Stimulated activated CD4-positive, alpha-beta T cell treated with anti-CD3 and anti-CD28 coated beads, Interleukin-12 subunit alpha, Interleukin-12 subunit beta, amount 100 ng/mL, for 24 hours (primary cell): ENCODE data around the gene HAS3.
A peak's percentile ranks its signal among the peaks of the same experiment; 100 is the strongest.

Experiments used
- DNase-seq, 2 experiments: peaks; one replicate each; pipeline ENCODE4 v3.0.0-alpha.2; 2020; ENCODE audit warnings: low read depth in 2 of 2

The HAS3 gene

DNA sequence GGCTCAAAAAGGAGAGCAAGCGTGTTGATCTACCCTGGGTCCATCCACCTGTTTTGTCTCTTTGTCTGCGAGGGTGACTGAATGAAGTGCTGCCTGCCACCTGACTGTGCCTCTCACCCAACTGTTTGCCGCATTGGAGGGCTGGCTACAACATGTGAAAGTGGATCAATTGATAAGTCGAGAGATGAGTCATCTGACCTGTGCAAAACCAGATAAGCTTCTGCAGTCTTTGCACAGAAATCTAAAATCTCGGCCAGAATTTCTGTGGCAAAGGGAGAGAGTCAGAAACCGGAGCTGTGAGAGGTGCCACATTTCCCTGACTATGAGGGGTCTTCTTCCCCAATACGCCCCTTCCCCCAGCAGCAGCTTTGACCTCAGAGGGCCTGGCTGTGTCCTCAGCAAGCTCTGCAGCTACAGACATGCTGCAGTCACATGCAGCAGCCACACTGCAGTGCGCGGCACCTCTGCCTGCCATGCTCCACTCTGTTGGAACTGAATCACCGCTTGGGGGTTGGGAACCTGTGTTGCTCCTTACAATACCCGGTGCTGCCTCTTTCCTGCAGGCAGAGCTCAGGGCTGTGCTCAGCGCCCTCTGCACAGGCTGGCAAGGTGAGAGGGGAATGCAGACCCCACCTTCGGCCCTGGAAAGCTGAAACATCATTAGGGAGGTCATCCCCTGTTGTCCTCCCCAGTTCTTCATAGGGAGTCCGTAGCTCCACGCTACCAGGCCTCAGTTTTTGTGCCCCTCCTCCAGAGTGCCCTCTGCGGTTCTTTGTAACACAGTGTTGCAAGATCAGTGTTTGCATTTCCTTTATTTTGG, 16.2 kb upstream of the HAS3 start:
- DNase-seq: peak in 1 of 2 experiments; percentile 17

DNA sequence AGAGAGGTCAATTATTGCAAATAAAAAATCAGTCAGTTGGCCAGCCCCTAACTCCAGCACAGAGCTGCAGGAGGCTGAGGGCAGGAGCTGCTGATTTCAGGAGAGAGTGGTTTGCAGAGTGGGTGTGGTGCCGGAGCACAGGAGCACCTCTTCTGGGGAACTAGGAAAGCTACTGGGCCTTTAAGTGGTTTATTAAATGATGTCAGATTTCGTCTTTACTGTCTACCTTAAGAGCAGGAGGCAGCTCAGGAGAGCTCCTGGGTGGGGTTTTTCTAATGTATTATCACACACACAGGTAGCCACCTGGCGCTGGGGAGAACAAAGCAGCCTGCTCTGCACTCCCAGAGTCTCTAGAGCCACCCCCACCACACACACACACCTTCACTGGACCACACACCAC, 11.5 kb upstream of the HAS3 start:
- DNase-seq: no peak

- no peak for DNase-seq
Measured at GRCh38 chr16:69094501-69094900, 11.0 kb upstream of the HAS3 start.

GRCh38 chr16:69095193-69095592, 10.3 kb upstream of the HAS3 start:
- no peak for DNase-seq

DNA sequence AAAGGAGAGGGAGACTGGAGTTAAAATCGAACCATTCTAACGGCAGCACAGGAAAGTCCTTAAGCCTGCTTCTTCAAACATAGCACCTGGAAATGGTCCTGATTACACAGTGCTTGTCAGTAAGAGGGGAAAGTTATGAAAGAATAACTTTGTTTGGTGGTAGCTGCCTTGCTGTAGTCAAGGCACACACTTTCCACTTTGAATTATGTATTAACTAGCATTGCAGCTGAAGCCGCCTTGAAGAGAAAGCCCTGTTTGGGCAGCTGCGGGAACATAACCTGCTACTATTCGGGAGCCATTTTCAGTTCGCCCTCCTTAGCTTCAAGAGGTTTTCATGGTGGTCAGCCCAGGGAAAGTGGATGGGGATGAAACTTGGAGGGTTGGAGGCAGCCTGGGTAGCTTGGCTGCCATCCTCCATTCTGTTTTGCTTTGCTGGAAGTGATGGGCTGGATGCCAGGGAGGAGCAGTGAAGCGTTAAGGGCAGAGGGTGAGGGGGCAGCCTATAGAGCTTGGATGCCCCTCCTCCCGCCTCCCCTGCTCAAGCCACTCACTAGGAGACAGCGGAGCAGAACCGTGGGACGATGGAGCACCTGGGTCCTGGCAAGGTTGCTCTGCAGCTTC, 5.3 kb upstream of the HAS3 start:
- no peak for DNase-seq

GRCh38 chr16:69106491-69107315, 1.2 kb downstream of the HAS3 start:
- no peak for DNase-seq

DNA sequence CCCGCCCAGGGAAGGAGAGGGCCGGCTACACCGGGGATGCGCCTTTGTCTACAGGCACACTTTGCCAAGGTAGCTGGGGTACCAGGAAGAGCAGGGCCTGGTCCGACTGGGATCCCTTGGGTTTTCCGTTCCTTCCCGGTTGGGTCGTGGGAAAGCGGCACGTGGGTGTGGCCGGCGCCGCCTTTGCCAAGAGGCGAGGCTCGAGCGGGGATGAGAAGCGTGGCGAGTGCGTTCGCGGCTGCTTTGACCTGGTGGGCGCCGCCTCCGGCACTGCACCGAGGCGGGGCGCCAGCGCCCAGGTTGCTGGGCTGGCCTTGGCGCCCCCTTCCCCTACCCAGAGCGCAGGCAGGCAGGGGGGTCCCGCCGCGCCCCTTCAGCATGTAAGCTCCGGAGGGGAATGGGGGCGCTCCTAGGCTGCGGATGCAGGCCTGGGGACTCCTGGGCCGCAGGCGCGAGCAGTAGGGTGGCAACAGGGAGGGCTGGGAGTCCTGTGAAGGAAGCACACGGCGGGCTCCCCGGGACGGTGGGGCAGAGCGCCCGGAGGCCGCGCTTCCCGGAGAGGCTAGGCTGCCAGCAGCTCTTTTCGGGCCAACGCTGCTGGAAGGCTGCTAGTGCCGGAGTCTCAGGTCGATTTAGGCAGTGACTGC, 2.0 kb downstream of the HAS3 start:
- DNase-seq: no peak

- DNase-seq: no peak
Measured at GRCh38 chr16:69108064-69108904, 2.8 kb downstream of the HAS3 start.

DNA sequence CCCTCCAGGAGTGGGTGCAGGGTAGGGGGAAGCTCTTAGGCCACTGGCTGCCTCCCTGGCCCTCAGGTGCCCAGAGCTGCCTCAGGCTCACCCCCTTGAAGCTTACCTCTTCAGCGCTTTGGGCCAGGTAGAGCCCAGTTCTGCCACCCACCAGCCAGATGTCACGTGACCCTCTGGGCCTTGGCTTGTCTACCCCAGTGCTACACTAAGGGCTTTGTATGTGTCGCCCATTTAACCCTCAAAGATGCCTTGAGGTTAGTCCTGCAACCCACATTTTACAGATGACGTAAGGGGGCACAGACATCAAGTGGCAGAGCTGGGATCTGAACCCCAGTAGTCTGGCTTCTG, 3.4 kb downstream of the HAS3 start:
- DNase-seq: no peak

DNA sequence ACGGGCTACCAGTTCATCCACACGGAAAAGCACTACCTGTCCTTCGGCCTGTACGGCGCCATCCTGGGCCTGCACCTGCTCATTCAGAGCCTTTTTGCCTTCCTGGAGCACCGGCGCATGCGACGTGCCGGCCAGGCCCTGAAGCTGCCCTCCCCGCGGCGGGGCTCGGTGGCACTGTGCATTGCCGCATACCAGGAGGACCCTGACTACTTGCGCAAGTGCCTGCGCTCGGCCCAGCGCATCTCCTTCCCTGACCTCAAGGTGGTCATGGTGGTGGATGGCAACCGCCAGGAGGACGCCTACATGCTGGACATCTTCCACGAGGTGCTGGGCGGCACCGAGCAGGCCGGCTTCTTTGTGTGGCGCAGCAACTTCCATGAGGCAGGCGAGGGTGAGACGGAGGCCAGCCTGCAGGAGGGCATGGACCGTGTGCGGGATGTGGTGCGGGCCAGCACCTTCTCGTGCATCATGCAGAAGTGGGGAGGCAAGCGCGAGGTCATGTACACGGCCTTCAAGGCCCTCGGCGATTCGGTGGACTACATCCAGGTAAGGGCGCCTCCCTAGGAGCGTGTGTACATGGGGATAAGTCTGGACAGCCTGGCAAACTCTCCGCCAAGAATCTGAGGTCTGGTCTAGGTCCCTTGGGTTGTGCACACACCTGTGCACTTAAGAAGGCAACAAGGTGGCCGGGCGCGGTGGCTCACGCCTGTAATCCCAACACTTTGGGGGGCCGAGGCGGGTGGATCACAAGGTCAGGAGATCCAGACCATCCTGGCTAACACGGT, 4.2 kb downstream of the HAS3 start:
- DNase-seq: no peak

DNA sequence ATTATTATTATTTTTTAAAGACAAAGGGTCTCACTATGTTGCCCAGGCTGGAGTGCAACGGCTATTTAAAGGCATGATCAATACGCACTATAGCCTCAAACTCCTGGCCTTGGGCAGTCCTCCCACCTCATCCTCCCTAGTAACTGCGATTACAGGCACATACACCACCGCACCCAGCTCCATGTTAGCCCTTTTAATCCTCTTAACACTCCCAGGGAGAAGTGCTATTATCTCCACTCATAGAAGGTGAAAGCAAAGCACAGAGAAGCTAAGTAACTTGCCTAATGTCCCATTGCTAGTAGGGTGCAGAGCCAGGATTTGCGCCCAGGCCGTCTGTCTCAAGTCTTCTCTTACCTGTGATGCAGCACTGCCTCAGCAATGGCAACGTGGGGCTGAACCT, 5.0 kb downstream of the HAS3 start:
- no peak for DNase-seq

DNA sequence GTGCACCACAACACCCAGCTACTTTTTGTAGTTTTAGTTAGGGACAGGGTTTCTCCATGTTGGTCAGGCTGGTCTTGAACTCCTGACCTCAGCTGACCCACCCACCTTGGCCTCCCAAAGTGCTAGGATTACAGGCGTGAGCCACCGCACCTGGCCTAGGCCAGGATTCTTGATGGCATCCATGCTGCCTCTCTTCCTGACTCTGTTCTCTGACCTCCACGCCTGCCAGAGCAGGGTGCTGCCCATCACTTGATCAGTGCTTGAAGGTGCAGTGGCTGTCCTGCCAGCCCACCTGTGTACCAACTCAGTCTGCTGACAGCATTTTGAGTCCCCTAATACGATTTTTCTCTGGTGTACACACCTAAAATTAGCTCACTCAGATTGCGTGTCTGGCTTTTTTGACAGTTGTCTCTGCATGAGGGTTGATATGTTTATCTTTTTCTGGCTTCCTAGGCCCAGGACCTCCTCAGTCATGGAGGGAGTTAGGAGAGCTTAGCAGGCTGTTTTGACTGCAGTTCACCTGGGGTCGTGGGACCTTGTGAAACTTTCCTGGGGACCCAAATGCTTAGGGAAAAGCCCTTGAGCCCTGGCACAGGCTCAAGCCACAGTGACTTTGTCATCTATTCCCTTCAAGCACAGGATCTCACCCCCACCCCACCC, 5.9 kb downstream of the HAS3 start:
- DNase-seq: no peak

DNA sequence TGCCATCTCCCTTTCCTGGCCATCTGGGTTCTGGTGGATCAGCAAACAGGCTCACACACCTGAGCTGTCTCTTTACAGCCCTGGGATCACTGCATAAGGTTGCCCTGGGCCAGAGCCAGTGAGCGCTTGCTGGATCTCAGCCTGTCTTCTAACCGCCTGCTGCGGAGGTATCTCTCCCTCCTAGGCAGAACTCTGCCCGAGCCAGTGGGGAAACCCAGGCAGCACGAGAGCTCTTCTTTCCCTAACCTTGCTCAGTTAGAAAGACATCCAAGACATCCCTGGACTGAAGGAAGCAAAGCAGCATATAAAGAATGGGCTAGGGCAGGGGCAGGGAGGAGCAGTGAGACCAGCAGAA, 6.4 kb downstream of the HAS3 start:
- no peak for DNase-seq

- peak in 1 of 2 experiments; percentile 56 for DNase-seq
Measured at GRCh38 chr16:69112285-69113129, 7.1 kb downstream of the HAS3 start.

DNA sequence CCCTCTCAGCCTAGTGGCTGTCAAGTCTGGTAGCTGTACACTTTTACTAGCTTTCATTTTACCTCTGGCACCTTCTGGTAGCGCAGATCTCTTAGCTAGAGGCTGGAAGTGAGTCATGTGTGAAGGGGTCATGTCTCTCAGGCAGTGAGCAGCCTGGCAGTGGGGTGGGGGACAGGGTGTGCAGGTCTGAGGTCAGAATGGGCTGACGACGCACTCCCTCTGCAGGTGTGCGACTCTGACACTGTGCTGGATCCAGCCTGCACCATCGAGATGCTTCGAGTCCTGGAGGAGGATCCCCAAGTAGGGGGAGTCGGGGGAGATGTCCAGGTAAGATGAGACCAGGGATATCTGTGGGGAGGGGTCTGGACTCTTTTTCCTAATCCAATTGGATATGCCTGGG, 7.8 kb downstream of the HAS3 start:
- no peak for DNase-seq

GRCh38 chr16:69114346-69114975, 9.0 kb downstream of the HAS3 start:
- no peak for DNase-seq

DNA sequence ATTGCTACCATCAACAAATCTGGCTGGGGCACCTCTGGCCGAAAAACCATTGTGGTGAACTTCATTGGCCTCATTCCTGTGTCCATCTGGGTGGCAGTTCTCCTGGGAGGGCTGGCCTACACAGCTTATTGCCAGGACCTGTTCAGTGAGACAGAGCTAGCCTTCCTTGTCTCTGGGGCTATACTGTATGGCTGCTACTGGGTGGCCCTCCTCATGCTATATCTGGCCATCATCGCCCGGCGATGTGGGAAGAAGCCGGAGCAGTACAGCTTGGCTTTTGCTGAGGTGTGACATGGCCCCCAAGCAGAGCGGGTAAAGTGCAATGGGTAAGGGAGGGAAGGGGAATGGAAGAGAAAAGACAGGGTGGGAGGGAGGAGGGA, 9.5 kb downstream of the HAS3 start:
- DNase-seq: no peak

GRCh38 chr16:69115361-69115760, 9.9 kb downstream of the HAS3 start:
- no peak for DNase-seq

DNA sequence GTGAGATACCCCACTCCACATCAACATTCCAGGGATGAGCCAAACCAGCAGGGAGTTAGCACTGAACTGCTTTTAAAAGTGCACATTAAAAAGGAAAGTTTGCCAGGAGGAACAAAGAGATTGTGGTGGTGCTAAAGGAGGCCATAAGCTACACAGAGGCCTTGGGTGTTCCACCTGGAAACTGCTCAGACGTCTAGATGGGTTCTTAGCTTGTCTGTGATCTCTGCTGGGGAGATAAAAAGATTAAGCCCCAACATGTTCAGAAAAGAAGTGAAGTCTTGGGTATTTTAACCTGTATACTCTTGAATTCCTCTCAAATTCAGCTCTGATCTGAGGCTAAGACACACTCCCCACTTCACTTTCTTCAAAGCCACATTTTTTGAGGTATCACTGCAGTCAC, 10.4 kb downstream of the HAS3 start:
- DNase-seq: no peak
